SK-N-MC (cell line): ENCODE results near the gene CTDSP2.

Experiments
- EZH2 ChIP-seq: fragments of 200-600 bp; sonication (generic); IDR thresholded peaks from one replicate; pipeline ENCODE4 v1.6.1; 2017; ENCODE audit warnings: antibody characterized with exemption
- FOXP2 ChIP-seq: optimal IDR thresholded peaks from 2 replicates; pipeline ENCODE3; 2011; ENCODE audit warnings: mild to moderate bottlenecking, moderate library complexity; ENCODE audit not compliant: insufficient read depth; ENCODE audit errors: extremely low read length, control extremely low read depth
- POLR2AphosphoS5 ChIP-seq: IDR thresholded peaks from 2 replicates; pipeline ENCODE4 v1.6.1; 2012; ENCODE audit warnings: mild to moderate bottlenecking, low read depth, low read length, borderline replicate concordance

GRCh38 chr12:57883700-57884099 lies 37.2 kb upstream of the CTDSP2 start:
- TF ChIP-seq EZH2 (no peak), POLR2AphosphoS5 (no peak), FOXP2 (no peak)
